GM12874 (cell line): ENCODE results near the gene PDE7B.

ENCODE experiments used
- CTCF ChIP-seq: IDR thresholded peaks from 2 replicates; pipeline ENCODE4 v1.5.1; 2011; ENCODE audit warnings: low read depth, mild to moderate bottlenecking, control low read depth, low read length, moderate library complexity; ENCODE audit not compliant: insufficient read depth

The PDE7B gene

GRCh38 chr6:136213853-136214252, 362.4 kb downstream of the PDE7B start:
- TF ChIP-seq CTCF = no peak

- no peak for TF ChIP-seq CTCF
Observed at GRCh38 chr6:136216503-136217401, 365.3 kb downstream of the PDE7B start.

GRCh38 chr6:136225496-136225895, 374.0 kb downstream of the PDE7B start:
- no peak for TF ChIP-seq CTCF

GRCh38 chr6:136226027-136226673, 374.6 kb downstream of the PDE7B start:
- peak; percentile 96 for TF ChIP-seq CTCF

- no peak for TF ChIP-seq CTCF
Observed at GRCh38 chr6:136226674-136227377, 375.3 kb downstream of the PDE7B start.

- no peak for TF ChIP-seq CTCF
Observed at GRCh38 chr6:136228814-136229213, 377.3 kb downstream of the PDE7B start.

- TF ChIP-seq CTCF = no peak
Observed at GRCh38 chr6:136230219-136230853, 378.8 kb downstream of the PDE7B start.
